Spleen (tissue), 11 donors: Measurements from ENCODE around the gene AFF1. TPM values are rescaled to one million over a fixed set of nuclear protein-coding genes. Genes with fewer than 3 reads are reported as not detected.
"Not testable (repeated sequence)": the region's sequence is repeated elsewhere in the genome, so short reads cannot be mapped to it uniquely, and the experiment has no call there.

Experiments
- DNase-seq: peaks from one replicate; pipeline ENCODE4 v3.0.0-alpha.2; 2020
- H3K27ac ChIP-seq, 8 donors: fragments of 200-600 bp; sonication (generic) in 7 of 8; 1 replicate in 4 of 8; 2 replicates in 4 of 8; pipeline versions ENCODE4 v1.5.0 to v1.8.0; 2016 to 2021; ENCODE audit warnings: inconsistent platforms in 4 of 8, mild to moderate bottlenecking in 4 of 8, moderate library complexity in 1 of 8
- H3K27me3 ChIP-seq, 7 donors: fragments of 200-600 bp; sonication (generic) in 6 of 7; replicated peaks in 1 of 7; 1 replicate in 4 of 7; 2 replicates in 3 of 7; pipeline versions ENCODE4 v1.5.0 to v1.8.0; 2016 to 2021; ENCODE audit warnings: inconsistent platforms in 3 of 7, mild to moderate bottlenecking in 1 of 7
- H3K36me3 ChIP-seq, 6 donors: fragments of 200-600 bp; sonication (generic) in 5 of 6; 1 replicate in 4 of 6; 2 replicates in 2 of 6; pipeline versions ENCODE4 v1.5.0 to v1.8.0; 2016 to 2021; ENCODE audit warnings: inconsistent platforms in 2 of 6
- H3K4me1 ChIP-seq, 6 donors: fragments of 200-600 bp; sonication (generic) in 5 of 6; 1 replicate in 3 of 6; 2 replicates in 3 of 6; pipeline versions ENCODE4 v1.5.0 to v1.8.0; 2016 to 2021; ENCODE audit warnings: inconsistent platforms in 3 of 6
- H3K4me3 ChIP-seq, 8 donors: fragments of 200-600 bp; sonication (generic) in 7 of 8; 1 replicate in 4 of 8; 2 replicates in 4 of 8; pipeline versions ENCODE4 v1.5.0 to v1.8.0; 2016 to 2021; ENCODE audit warnings: inconsistent platforms in 4 of 8, mild to moderate bottlenecking in 4 of 8, moderate library complexity in 2 of 8
- H3K9me3 ChIP-seq, 8 donors: fragments of 200-600 bp; sonication (generic) in 7 of 8; 1 replicate in 4 of 8; 2 replicates in 4 of 8; pipeline versions ENCODE4 v1.5.0 to v1.8.0; 2016 to 2021; ENCODE audit warnings: inconsistent platforms in 4 of 8
- CTCF ChIP-seq, 11 experiments: fragments of 200-600 bp in 7 of 11; fragments of 450-650 bp in 4 of 11; sonication (generic) in 4 of 11; IDR thresholded peaks in 8 of 11; conservative IDR thresholded peaks in 3 of 11; 1 replicate in 7 of 11; 2 replicates in 4 of 11; pipeline versions ENCODE4 v1.4.0 to v1.8.0; 2016 to 2021; ENCODE audit warnings: antibody characterized with exemption in 11 of 11, inconsistent platforms in 4 of 11, mild to moderate bottlenecking in 1 of 11
- POLR2A ChIP-seq, 3 donors: fragments of 450-650 bp; IDR thresholded peaks; one replicate each; pipeline ENCODE4 v1.5.1; 2017; ENCODE audit warnings: antibody characterized with exemption in 3 of 3, mild to moderate bottlenecking in 1 of 3
- POLR2AphosphoS5 ChIP-seq, 3 donors: sonication (generic); formaldehyde crosslinking; IDR thresholded peaks; one replicate each; pipeline ENCODE4 v1.5.1; 2017; ENCODE audit warnings: antibody characterized with exemption in 3 of 3
- WGBS, 5 donors: extraction: QIAGEN DNeasy Blood & Tissue Kit in 3 of 5; methylation state at CpG; one replicate each; pipeline versions ENCODE4 v1.1.5 to v1.1.7; 2013 to 2018; 5-methylcytosine and 5-hydroxymethylcytosine counted together
- intact Hi-C: fragments of 100-400 bp; cut with DNase I; formaldehyde crosslinking; loops from one replicate; pipeline ENCODE4 v1.15.0; 2023; ENCODE audit warnings: low total_unique reads
- polyA plus RNA-seq, 3 donors: library from polyadenylated mRNA; stranded (reverse); fragments of 200-250 nt; gene quantifications; one replicate each; pipeline ENCODE4 v1.2.1, GENCODE V29; 2013
- total RNA-seq, 7 donors: library from RNA; depleted of rRNA in 3 of 7; stranded (reverse); fragments of >200 nt in 3 of 7; fragmentation: NEBNext Ultra II Directional in 4 of 7; extraction: Animal tissue kit (Norgen Biotek cat#: 25700) in 4 of 7; gene quantifications; one replicate each; pipeline versions ENCODE4 v1.1.0 to v1.2.1, GENCODE V29; 2016 to 2021
- donor health status: healthy with polysubstance abuse.
- donor health status: DM: no; HTN: no; CAD: no; lungs with moderate emphysema.
- donor health status: DM: no; HTN: no; CAD: no.
- donor health status: Bipolar disorder and iron deficiency.
- donor health status: healthy.
- donor health status: DM: no; HTN: no; CAD: no.
- donor health status: DM: yes; HTN: yes; CAD: no.

Gene AFF1
- total and polyA plus RNA-seq, 10 donors = 4.4 to 119 (median 80.8) TPM

GRCh38 chr4:86990510-86990909, 55.7 kb downstream of the AFF1 start:
- DNase-seq = no peak
- Histone ChIP-seq H3K4me3 (no peak overlapping the region), H3K4me1 (peaks cover 0 to 21% (median 15%) of the 10 kb centered on the region in 6 donors), H3K36me3 (peaks cover 0 to 5% (median 0%) of the 10 kb centered on the region in 6 donors), H3K27ac (no peak overlapping the region), H3K27me3 (no peaks in the 10 kb centered on the region), H3K9me3 (no peaks in the 10 kb centered on the region)
- TF ChIP-seq CTCF (IDR thresholded peaks at IDR 0.05 in 8 of 11, conservative IDR thresholded peaks at IDR 0.05 in 3 of 11) (no peak), POLR2A (IDR thresholded peaks at IDR 0.05) (no peak), POLR2AphosphoS5 (IDR thresholded peaks at IDR 0.05) (no peak)
- intact Hi-C loops = no loop called here
- 93 to 100% (median 99%) methylated on average over 3 of the region's 3 CpGs for WGBS, 5 donors

GRCh38 chr4:86991994-86992393, 57.2 kb downstream of the AFF1 start:
- DNase-seq = no peak
- Histone ChIP-seq H3K4me3 (no peak overlapping the region), H3K36me3 (peaks cover 0 to 5% (median 0%) of the 10 kb centered on the region in 6 donors), H3K27ac (peak overlapping the region in 1 of 8 donors; percentile 47), H3K9me3 (no peaks in the 10 kb centered on the region), H3K4me1 (peaks cover 0 to 26% (median 20%) of the 10 kb centered on the region in 6 donors), H3K27me3 (no peaks in the 10 kb centered on the region)
- 66 to 95% (median 88%) methylated on average over 1 of the region's 1 CpG for WGBS, 5 donors
- TF ChIP-seq CTCF (IDR thresholded peaks at IDR 0.05 in 8 of 11, conservative IDR thresholded peaks at IDR 0.05 in 3 of 11) (no peak), POLR2AphosphoS5 (IDR thresholded peaks at IDR 0.05) (no peak), POLR2A (IDR thresholded peaks at IDR 0.05) (no peak)
- intact Hi-C loops = no loop called here

- H3K4me1 ChIP-seq = peaks cover 8 to 47% (median 39%) of the 10 kb centered on the region in 6 donors
- H3K4me3 ChIP-seq = no peak overlapping the region
- no peak for DNase-seq
- no peaks in the 10 kb centered on the region for H3K27me3 ChIP-seq
- no peaks in the 10 kb centered on the region for H3K9me3 ChIP-seq
- TF ChIP-seq POLR2A (IDR thresholded peaks at IDR 0.05) = no peak
- TF ChIP-seq POLR2AphosphoS5 (IDR thresholded peaks at IDR 0.05) = peak in 1 of 3 donors; percentile 22
- no peak for TF ChIP-seq CTCF (IDR thresholded peaks at IDR 0.05 in 8 of 11, conservative IDR thresholded peaks at IDR 0.05 in 3 of 11)
- intact Hi-C loops = no loop called here
- no peaks in the 10 kb centered on the region for H3K36me3 ChIP-seq
- WGBS, 5 donors = 65 to 79% (median 71%) methylated on average over 6 of the region's 6 CpGs
- peak overlapping the region in 7 of 8 donors; percentile 42 to 78 (median 51) for H3K27ac ChIP-seq
These were observed 59.3 kb downstream of the AFF1 start for GRCh38 chr4:86993909-86994681.

- DNase-seq = no peak
- Histone ChIP-seq H3K36me3 (no peaks in the 10 kb centered on the region), H3K4me3 (no peak overlapping the region), H3K4me1 (peaks cover 8 to 53% (median 44%) of the 10 kb centered on the region in 6 donors), H3K27me3 (no peaks in the 10 kb centered on the region), H3K9me3 (no peaks in the 10 kb centered on the region), H3K27ac (peak overlapping the region in 6 of 8 donors; percentile 46 to 78 (median 56))
- TF ChIP-seq POLR2A (IDR thresholded peaks at IDR 0.05) = no peak
- no peak for TF ChIP-seq POLR2AphosphoS5 (IDR thresholded peaks at IDR 0.05)
- no peak for TF ChIP-seq CTCF (IDR thresholded peaks at IDR 0.05 in 8 of 11, conservative IDR thresholded peaks at IDR 0.05 in 3 of 11)
- 91 to 100% (median 96%) methylated on average over 2 of the region's 2 CpGs for WGBS, 5 donors
- intact Hi-C loops = no loop called here
These were observed 59.9 kb downstream of the AFF1 start for GRCh38 chr4:86994686-86995085.

- Histone ChIP-seq H3K4me1 (peaks cover 13 to 70% (median 58%) of the 10 kb centered on the region in 6 donors), H3K27ac (peak overlapping the region in 2 of 8 donors; percentile 21 to 36)
- H3K27me3 ChIP-seq, intact Hi-C loops, H3K9me3 ChIP-seq, H3K4me3 ChIP-seq, DNase-seq, H3K36me3 ChIP-seq: not testable (repeated sequence)
- whole genome bisulfite sequencing, 5 donors = 71 to 84% (median 75%) methylated on average over 3 of the region's 6 CpGs
These were observed 61.7 kb downstream of the AFF1 start for GRCh38 chr4:86996510-86996909.
